ENCODE measurements around the gene CLDN6.

- no peak for TF ChIP-seq CTCF (IDR thresholded peaks at IDR 0.05; ENCODE audit: low read depth, low read length, poor library complexity, severe bottlenecking)
- TF ChIP-seq EZH2phosphoT487 (IDR thresholded peaks at IDR 0.05; ENCODE audit: borderline replicate concordance, low read length), result no peak
Measured at GRCh38 chr16:3014971-3015370, 3.0 kb downstream of the CLDN6 start.
